Endodermal cell (in vitro differentiated cells): Measurements from ENCODE around the gene NCMAP. TPM values are rescaled to one million over a fixed set of nuclear protein-coding genes. Genes with fewer than 3 reads are reported as not detected.

Experiments
- DNase-seq: peaks from one replicate; pipeline ENCODE4 v3.0.0-alpha.2; 2017
- H3K27ac ChIP-seq: 2 replicates; pipeline ENCODE4 v1.5.1; 2013; ENCODE audit warnings: mild to moderate bottlenecking, low read depth, low read length, moderate library complexity
- H3K27me3 ChIP-seq: 2 replicates; pipeline ENCODE4 v1.6.1; 2013; ENCODE audit warnings: mild to moderate bottlenecking, low read length, moderate library complexity; ENCODE audit not compliant: insufficient read depth, control insufficient read depth, poor library complexity, severe bottlenecking
- H3K36me3 ChIP-seq: 2 replicates; pipeline ENCODE4 v1.7.0; 2013; ENCODE audit warnings: mild to moderate bottlenecking, low read length, moderate library complexity; ENCODE audit not compliant: control insufficient read depth, insufficient read depth
- H3K4me1 ChIP-seq: one replicate; pipeline ENCODE4 v1.7.0; 2013; ENCODE audit warnings: low read length; ENCODE audit not compliant: control insufficient read depth, insufficient read depth
- H3K4me3 ChIP-seq: 2 replicates; pipeline ENCODE4 v1.5.1; 2013; ENCODE audit warnings: mild to moderate bottlenecking, low read length, moderate library complexity
- H3K9ac ChIP-seq: 2 replicates; pipeline ENCODE4 v1.6.1; 2013; ENCODE audit warnings: mild to moderate bottlenecking, low read length, moderate library complexity; ENCODE audit not compliant: poor library complexity, severe bottlenecking; ENCODE audit errors: extremely low read depth
- H3K9me3 ChIP-seq: 2 replicates; pipeline ENCODE4 v1.6.1; 2013; ENCODE audit warnings: mild to moderate bottlenecking, low read length, moderate library complexity; ENCODE audit not compliant: control insufficient read depth
- H3K27ac Mint-ChIP-seq: 2 replicates; pipeline ENCODE4 v1.8.0; 2020; ENCODE audit warnings: mixed read lengths
- H3K27me3 Mint-ChIP-seq: 2 replicates; pipeline ENCODE4 v1.8.0; 2021; ENCODE audit warnings: mild to moderate bottlenecking, mixed read lengths; ENCODE audit not compliant: insufficient read depth
- H3K36me3 Mint-ChIP-seq: 2 replicates; pipeline ENCODE4 v1.8.0; 2020; ENCODE audit warnings: low read depth, mixed read lengths
- H3K4me1 Mint-ChIP-seq: 2 replicates; pipeline ENCODE4 v1.8.0; 2020; ENCODE audit warnings: mixed read lengths
- H3K4me3 Mint-ChIP-seq: 2 replicates; pipeline ENCODE4 v1.8.0; 2020; ENCODE audit warnings: mild to moderate bottlenecking, moderate library complexity, mixed read lengths
- H3K9me3 Mint-ChIP-seq: 2 replicates; pipeline ENCODE4 v1.8.0; 2020; ENCODE audit warnings: mild to moderate bottlenecking, mixed read lengths
- CTCF ChIP-seq: fragments of 200-600 bp; sonication (generic); conservative IDR thresholded peaks from 2 replicates; pipeline ENCODE4 v1.5.0; 2021; ENCODE audit warnings: antibody characterized with exemption, mild to moderate bottlenecking
- WGBS, 2 experiments: methylation state at CpG; one replicate each; pipeline versions ENCODE4 v1.1.5 to v1.1.7; 2013; ENCODE audit warnings: missing lambda C conversion rate in 2 of 2, mixed read lengths in 1 of 2; ENCODE audit not compliant: insufficient coverage in 1 of 2, insufficient read length in 1 of 2; 5-methylcytosine and 5-hydroxymethylcytosine counted together
- total RNA-seq, 2 donors: library from RNA; stranded (reverse); fragmentation: NEBNext Ultra II Directional in 1 of 2; extraction: Animal tissue kit (Norgen Biotek cat#: 25700) in 1 of 2; gene quantifications; 2 replicates in 1 of 2; 3 replicates in 1 of 2; pipeline ENCODE4 v1.2.1, GENCODE V29; 2021

The NCMAP gene
- total RNA-seq, 2 donors from 2014 or later, result 0.15 to 0.42 TPM

GRCh38 chr1:24643363-24644099, 87.6 kb downstream of the NCMAP start:
- peak overlapping the region; percentile 96 for H3K27ac Mint-ChIP-seq
- H3K4me3 Mint-ChIP-seq, result peak overlapping the region; percentile 95
- Histone ChIP-seq H3K9me3 (no peaks in the 10 kb centered on the region), H3K36me3 (peaks cover 35% of the 10 kb centered on the region), H3K9ac (peak overlapping the region; percentile 84), H3K4me3 (peak overlapping the region; percentile 93), H3K27me3 (no peaks in the 10 kb centered on the region), H3K27ac (peak overlapping the region; percentile 79), H3K4me1 (no peaks in the 10 kb centered on the region)
- no peak for TF ChIP-seq CTCF
- no peaks in the 10 kb centered on the region for H3K9me3 Mint-ChIP-seq
- peak; percentile 58 for DNase-seq
- WGBS, 2 experiments, result 0% methylated on average over 1 to 53 of the region's 53 CpGs
- peaks cover 34% of the 10 kb centered on the region for H3K36me3 Mint-ChIP-seq
- H3K4me1 Mint-ChIP-seq, result peaks cover 21% of the 10 kb centered on the region
- H3K27me3 Mint-ChIP-seq, result no peaks in the 10 kb centered on the region

DNA sequence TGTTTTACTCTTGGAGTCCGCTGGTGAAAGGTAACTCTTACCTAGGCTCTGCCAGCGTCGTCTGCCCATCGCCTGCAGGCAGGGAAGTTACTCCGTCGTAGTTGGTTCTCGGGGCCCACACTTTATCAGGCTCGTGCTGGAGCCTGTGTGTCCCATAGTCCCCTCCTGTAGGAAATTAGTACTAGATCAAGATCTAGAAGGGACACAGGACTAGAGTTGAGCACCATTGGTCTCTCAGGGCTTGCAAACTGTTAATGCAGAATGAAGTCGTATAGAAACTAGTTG, 88.2 kb downstream of the NCMAP start:
- DNase-seq, result peak; percentile 65
- Mint-ChIP-seq H3K4me3 (peak overlapping the region; percentile 95), H3K27ac (peak overlapping the region; percentile 96), H3K9me3 (no peaks in the 10 kb centered on the region), H3K4me1 (peaks cover 21% of the 10 kb centered on the region), H3K27me3 (no peaks in the 10 kb centered on the region), H3K36me3 (peaks cover 39% of the 10 kb centered on the region)
- WGBS, 2 experiments, result 3% methylated on average over 7 to 9 of the region's 9 CpGs
- Histone ChIP-seq H3K4me1 (no peaks in the 10 kb centered on the region), H3K27ac (no peak overlapping the region), H3K9ac (peak overlapping the region; percentile 84), H3K36me3 (peaks cover 41% of the 10 kb centered on the region), H3K4me3 (peak overlapping the region; percentile 93), H3K9me3 (no peaks in the 10 kb centered on the region), H3K27me3 (no peaks in the 10 kb centered on the region)
- TF ChIP-seq CTCF, result no peak

GRCh38 chr1:24648919-24649318, 93.0 kb downstream of the NCMAP start:
- H3K27ac Mint-ChIP-seq, result peak overlapping the region; percentile 69
- no peaks in the 10 kb centered on the region for H3K9me3 Mint-ChIP-seq
- Histone ChIP-seq H3K4me3 (no peak overlapping the region), H3K27ac (no peak overlapping the region), H3K9me3 (no peaks in the 10 kb centered on the region), H3K9ac (no peak overlapping the region), H3K4me1 (no peaks in the 10 kb centered on the region), H3K36me3 (peaks cover 84% of the 10 kb centered on the region), H3K27me3 (no peaks in the 10 kb centered on the region)
- H3K36me3 Mint-ChIP-seq, result peaks cover 78% of the 10 kb centered on the region
- no peaks in the 10 kb centered on the region for H3K27me3 Mint-ChIP-seq
- no peak for TF ChIP-seq CTCF
- 97% methylated on average over 3 to 5 of the region's 5 CpGs for WGBS, 2 experiments
- DNase-seq, result no peak
- H3K4me1 Mint-ChIP-seq, result peaks cover 13% of the 10 kb centered on the region
- H3K4me3 Mint-ChIP-seq, result no peak overlapping the region
